ENCODE measurements around the gene CSTA. TPM values are rescaled to one million over a fixed set of nuclear protein-coding genes. Genes with fewer than 3 reads are reported as not detected.
"Not testable (repeated sequence)": the region's sequence is repeated elsewhere in the genome, so short reads cannot be mapped to it uniquely, and the experiment has no call there.

CSTA gene
- total RNA-seq, 2 donors from 2014 or later: 1.1 to 2.6 TPM

DNA sequence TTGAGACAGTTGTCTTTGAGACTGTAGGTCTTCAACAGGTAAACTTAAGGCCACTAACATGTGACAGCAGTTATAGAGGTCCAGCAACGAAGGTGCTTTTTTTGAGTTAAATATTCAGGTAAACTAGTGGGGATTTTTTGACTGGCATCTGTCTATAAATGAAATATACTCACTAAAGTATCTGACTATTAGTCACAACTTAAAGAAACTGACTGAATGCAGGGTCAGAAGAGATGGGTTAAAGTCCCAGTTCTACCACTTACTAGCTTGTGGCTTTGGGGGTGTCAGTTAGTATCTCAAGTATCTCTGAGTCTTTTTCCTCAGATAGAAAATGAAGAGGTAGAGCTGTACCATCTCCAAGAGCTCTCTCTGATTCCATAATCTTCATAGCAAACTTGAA lies 40.0 kb downstream of the CSTA start:
- Histone ChIP-seq H3K36me3 (peaks cover 61% of the 10 kb centered on the region), H3K27ac (no peak overlapping the region), H3K27me3 (no peaks in the 10 kb centered on the region), H3K9me3 (no peaks in the 10 kb centered on the region), H3K4me1 (no peaks in the 10 kb centered on the region), H3K4me3 (no peak overlapping the region)
- no peak for DNase-seq (ENCODE audit: low spot score)
- TF ChIP-seq, protein P1, sequence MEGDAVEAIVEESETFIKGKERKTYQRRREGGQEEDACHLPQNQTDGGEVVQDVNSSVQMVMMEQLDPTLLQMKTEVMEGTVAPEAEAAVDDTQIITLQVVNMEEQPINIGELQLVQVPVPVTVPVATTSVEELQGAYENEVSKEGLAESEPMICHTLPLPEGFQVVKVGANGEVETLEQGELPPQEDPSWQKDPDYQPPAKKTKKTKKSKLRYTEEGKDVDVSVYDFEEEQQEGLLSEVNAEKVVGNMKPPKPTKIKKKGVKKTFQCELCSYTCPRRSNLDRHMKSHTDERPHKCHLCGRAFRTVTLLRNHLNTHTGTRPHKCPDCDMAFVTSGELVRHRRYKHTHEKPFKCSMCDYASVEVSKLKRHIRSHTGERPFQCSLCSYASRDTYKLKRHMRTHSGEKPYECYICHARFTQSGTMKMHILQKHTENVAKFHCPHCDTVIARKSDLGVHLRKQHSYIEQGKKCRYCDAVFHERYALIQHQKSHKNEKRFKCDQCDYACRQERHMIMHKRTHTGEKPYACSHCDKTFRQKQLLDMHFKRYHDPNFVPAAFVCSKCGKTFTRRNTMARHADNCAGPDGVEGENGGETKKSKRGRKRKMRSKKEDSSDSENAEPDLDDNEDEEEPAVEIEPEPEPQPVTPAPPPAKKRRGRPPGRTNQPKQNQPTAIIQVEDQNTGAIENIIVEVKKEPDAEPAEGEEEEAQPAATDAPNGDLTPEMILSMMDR (IDR thresholded peaks at IDR 0.05): no peak

DNA sequence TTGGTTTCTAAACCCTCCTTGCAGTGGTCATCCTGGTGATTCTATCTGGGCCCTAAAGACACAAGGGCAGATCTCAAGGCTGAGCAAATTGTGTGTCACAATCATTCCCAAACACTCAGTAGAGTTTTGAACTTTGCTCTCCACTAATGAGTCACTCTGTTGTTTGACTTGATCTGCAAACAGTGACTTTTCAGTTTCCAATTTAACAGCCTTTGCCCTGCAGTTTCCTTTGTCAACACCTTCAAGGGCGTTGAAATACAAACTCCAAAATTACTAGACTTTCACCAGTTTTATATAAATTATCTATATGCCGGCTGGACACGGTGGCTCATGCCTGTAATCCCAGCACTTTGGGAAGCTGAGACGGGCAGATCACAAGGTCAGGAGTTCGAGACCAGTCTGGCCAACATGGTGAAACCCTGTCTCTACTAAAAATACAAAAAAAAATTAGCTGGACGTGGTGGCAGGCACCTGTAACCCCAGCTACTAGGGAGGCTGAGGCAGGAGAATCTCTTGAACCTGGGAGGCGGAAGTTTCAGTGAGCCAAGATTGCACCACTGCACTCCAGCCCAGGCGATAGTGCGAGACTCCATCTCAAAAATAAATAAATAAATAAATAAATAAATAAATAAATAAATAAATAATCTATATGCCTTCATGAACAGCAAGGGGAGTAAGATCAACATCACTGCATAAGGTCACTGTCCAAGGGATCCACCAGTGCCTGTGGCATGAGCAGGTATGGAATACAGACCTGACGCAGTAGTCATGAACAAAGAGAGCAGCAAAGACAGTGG lies 40.7 kb downstream of the CSTA start:
- H3K27ac ChIP-seq; DNase-seq (ENCODE audit: low spot score); H3K9me3 ChIP-seq; H3K27me3 ChIP-seq; H3K4me3 ChIP-seq; H3K4me1 ChIP-seq: not testable (repeated sequence)
- peaks cover 61% of the 10 kb centered on the region for H3K36me3 ChIP-seq

DNA sequence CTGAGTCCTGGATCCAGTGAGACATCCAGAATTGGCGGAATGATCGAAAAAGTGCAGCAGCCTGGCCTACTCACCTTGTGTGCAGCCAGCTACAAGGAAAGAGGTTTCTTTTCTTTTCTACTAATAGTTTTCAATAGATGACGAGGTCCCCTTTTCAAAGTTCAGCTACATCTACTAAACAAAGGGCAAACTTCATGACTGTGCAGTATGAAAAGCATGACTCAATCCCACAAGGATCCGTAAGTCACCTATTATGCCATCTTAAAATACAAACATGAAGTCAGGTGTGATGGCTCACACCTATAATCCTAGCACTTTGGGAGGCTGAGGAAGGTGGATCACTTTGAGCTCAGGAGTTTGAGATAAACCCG lies 41.3 kb downstream of the CSTA start:
- no peaks in the 10 kb centered on the region for H3K9me3 ChIP-seq
- TF ChIP-seq, protein P1 (IDR thresholded peaks at IDR 0.05): no peak
- no peaks in the 10 kb centered on the region for H3K27me3 ChIP-seq
- H3K4me3 ChIP-seq: no peak overlapping the region
- H3K27ac ChIP-seq: no peak overlapping the region
- H3K4me1 ChIP-seq: no peaks in the 10 kb centered on the region
- peaks cover 56% of the 10 kb centered on the region for H3K36me3 ChIP-seq
- DNase-seq (ENCODE audit: low spot score): no peak

DNA sequence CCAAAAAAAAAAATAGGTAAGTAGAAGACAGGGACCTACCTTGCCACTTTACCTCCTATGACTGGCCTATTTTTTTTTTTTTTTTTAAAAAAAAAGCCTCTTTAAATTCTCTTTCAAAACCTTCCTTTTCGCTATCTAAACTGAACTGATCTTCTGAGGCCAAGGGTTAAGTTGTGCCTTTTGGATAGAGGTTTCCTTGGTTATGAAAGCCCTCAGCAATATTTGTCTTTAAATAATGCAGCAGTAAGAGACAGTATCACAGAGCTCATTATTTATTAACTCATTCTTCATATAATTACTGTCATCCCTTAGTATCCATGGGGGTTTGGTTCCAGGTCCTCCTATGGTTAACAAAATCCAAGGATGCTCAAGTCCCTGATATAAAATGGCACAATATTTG lies 49.0 kb downstream of the CSTA start:
- TF ChIP-seq, protein P1 (IDR thresholded peaks at IDR 0.05): no peak
- no peaks in the 10 kb centered on the region for H3K9me3 ChIP-seq
- H3K27me3 ChIP-seq: no peaks in the 10 kb centered on the region
- peaks cover 6% of the 10 kb centered on the region for H3K36me3 ChIP-seq
- H3K4me1 ChIP-seq: no peaks in the 10 kb centered on the region
- no peak for DNase-seq (ENCODE audit: low spot score)
- H3K27ac ChIP-seq: no peak overlapping the region
- H3K4me3 ChIP-seq: no peak overlapping the region

DNA sequence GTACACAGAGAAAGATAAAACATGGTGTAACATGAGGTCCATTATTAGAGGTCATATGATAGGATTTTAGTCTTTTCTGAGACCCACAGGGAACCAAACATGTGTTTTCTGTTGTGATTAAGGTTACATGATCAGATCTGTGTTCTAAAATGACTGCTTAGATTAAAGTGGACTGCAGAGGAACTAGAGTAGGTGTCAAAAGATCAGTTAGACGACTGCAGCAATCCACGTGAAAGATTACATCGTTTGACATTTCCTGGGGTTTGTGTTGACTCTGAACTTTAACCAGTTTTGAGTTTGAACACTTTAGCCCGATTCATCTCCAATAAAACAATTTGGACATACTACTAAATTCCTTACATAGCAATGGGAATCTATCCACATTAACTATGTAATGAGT lies 52.9 kb downstream of the CSTA start:
- peaks cover 0 to 8% of the 10 kb centered on the region in 2 donors for H3K4me1 ChIP-seq
- no peaks in the 10 kb centered on the region for H3K27me3 ChIP-seq
- H3K9me3 ChIP-seq: no peaks in the 10 kb centered on the region
- H3K36me3 ChIP-seq: no peaks in the 10 kb centered on the region
- no peak overlapping the region for H3K4me3 ChIP-seq
- TF ChIP-seq, protein P1 (IDR thresholded peaks at IDR 0.05): no peak
- H3K27ac ChIP-seq: no peak overlapping the region
- DNase-seq (ENCODE audit: low spot score): no peak

DNA sequence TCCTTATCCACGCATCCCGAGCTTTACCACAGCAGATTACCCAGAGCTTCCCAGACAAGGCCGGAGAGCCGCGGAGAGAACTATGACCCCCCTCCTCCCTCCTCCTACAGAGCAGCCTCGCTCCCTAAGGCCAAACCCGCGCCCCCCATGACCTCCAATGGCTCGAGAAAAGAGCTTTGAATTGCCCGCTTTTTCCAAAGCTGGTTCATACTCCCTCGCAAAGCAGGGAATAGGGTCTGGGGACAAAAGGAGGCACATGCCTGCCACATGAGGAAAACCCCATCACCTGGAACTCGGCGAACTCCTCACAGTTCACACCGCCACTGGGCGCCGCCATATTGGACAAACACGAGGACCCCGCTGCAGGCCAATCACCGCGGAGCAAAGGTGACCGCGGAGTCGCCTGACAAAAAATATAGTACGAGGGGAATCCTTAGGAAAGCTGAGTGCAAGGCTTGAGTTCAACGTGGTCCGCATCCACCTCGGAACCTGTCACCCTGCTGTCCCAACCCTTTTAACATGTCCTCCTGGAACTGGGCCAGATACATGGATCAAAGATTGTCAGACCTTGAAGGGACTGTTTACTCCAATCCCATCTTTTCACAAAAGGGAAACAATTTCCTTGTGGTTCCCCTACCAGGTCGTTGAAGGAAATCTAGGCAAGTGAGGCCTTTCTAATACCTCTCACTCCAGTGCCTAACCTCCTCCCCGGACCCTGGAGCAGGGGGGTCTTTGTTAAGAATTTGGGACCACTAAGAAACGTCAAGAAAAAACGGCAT lies 58.0 kb downstream of the CSTA start, which contains the start of gene MIX23:
Gene MIX23, minus strand, starts transcription at position 344 of the 779 bp plus-strand sequence. Its CDS starts 7 bp downstream, at position 337.
- H3K9me3 ChIP-seq: no peaks in the 10 kb centered on the region
- H3K36me3 ChIP-seq: no peaks in the 10 kb centered on the region
- H3K4me1 ChIP-seq: peaks cover 0 to 19% of the 10 kb centered on the region in 2 donors
- peak within 1 kb of the TSS; percentile 90 to 95 for H3K27ac ChIP-seq
- peak; percentile 90 for DNase-seq (ENCODE audit: low spot score)
- H3K4me3 ChIP-seq: peak within 1 kb of the TSS; percentile 89 to 91
- no peaks in the 10 kb centered on the region for H3K27me3 ChIP-seq
- TF ChIP-seq, protein P1 (IDR thresholded peaks at IDR 0.05): no peak
